ENCODE data around the gene ANKLE2.
A peak's percentile ranks its signal among the peaks of the same experiment; 100 is the strongest.
"Not testable (repeated sequence)": the region's sequence is repeated elsewhere in the genome, so short reads cannot be mapped to it uniquely, and the experiment has no call there.

ANKLE2 gene

DNA sequence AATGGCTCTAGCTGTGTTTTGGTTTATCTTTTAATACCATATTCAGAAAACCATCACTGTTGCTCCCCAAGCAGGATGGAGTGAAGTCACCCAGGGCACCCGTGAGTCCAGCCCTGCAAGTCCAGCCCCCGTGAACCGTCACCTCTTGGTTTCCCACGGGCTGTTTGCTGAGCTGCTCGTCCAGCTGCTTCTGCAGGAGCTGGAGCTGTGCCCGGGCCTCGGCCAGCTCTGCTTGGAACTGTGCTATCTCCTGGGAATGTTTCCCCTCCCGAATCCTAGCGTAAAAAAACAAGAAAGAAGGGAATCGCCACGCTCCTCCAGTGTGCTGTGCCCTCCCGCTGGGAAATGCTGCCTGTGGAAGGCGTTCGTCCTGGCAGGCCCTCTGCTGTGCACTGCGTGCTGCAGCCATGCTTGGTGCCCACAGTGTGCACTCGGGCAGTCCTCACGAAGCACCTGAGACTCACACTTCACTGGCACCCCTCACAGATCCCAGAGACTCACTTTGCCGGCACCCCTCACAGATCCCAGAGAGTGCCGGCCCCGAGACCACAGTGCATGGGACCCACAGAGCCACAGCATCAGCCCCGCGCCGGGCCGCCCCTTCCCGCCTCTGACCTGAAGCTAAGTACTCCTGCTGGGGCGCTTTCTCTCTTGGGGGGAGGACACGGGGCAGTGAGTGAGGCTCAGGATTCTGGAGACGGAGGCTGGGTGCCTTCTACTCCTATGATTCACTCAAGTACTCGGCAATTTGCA, 15.4 kb upstream of the ANKLE2 start:
- no peak for DNase-seq (ENCODE audit: low read depth)

DNA sequence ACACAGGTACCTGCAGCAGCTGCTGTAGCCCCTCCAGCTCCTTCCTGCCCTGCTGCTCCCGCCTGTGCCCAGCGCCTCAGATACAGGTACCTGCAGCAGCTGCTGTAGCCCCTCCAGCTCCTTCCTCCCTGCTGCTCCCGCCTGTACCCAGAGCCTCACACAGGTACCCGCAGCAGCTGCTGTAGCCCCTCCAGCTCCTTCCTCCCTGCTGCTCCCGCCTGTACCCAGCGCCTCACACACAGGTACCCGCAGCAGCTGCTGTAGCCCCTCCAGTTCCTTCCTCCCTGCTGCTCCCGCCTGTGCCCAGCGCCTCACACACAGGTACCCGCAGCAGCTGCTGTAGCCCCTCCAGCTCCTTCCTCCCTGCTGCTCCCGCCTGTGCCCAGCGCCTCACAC, 14.6 kb upstream of the ANKLE2 start:
- DNase-seq (ENCODE audit: low read depth) = not testable (repeated sequence)

DNA sequence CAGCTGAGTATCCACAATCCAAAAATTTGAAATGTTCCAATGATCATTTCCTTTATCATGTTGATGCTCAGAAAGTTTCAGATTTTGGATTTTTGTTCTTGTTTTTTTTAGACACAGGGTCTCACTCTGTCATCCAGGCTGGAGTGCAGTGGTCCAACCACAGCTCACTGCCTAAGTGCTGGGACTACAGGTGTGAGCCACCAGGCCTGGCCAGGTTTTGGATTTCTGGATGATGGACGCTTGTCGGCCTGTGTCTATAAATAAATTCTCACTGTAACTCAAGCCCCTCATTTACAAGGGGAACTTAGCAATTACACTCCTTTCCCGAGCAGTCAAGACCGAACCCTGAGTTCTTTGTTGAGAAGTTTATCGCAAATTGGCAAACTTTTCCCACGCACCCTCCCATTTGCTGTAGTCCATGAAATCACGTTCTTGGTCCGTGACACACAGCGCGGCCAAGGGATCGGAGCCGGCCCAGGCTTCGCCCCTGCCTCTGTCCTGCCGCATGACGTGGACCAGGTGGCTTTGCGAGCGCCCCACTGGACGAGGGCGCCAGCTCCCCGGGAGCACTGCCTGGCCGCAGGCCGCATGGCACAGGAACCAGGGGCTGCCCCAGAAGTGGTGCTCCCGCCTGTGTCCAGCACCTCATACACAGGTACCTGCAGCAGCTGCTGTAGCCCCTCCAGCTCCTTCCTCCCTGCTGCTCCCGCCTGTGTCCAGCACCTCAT, 14.0 kb upstream of the ANKLE2 start:
- no peak for DNase-seq (ENCODE audit: low read depth)

DNA sequence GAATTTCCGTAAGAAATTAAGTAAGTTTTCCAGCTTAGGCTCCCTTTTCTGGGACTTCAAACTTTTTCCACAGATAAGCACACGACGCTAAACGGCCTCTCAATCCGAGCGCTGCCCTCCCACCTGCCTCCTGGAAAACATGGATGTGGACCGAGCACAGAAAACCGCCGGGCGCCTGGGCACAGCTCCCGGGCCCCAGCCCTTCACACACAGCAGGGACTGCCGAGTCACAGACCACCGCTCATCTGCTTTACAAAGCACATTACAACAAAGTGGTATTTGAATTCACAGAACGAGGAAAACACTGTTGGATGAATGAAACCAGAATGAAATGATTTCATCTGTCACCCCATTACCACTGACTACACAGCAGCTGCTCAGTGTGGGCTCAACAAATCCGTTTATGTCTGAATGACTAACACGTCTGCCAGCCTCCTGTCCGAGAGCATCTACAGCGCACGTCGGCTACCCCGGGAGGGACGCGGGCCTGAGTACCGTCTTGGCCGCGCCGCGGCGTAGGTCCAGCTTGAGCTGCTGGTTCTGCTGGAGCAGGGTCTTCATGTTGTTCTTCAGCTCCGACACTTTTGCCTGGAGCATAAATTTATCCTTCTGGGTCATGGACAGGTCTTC, 13.1 kb upstream of the ANKLE2 start:
- DNase-seq (ENCODE audit: low read depth) = no peak

DNA sequence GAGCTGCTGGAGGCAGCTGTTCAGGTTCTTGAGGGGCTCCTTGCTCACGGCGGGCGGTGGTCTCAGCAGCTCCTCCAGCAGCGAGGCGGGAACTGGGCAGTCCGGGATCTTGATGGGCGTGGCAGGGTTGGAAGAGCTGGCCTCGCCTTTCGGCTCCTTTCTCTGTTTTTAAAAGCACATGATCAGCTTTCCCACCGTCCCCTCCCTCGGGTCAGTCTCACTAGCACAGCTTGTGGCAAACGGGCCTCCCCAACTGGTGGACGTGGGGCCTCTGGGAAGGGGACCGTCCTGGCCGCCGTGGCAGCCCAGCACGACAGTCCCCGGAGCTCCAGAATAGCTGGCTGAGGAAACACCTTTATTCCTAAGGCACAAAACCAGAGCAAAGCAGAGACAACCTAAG, 12.5 kb upstream of the ANKLE2 start:
- DNase-seq (ENCODE audit: low read depth) = no peak

DNA sequence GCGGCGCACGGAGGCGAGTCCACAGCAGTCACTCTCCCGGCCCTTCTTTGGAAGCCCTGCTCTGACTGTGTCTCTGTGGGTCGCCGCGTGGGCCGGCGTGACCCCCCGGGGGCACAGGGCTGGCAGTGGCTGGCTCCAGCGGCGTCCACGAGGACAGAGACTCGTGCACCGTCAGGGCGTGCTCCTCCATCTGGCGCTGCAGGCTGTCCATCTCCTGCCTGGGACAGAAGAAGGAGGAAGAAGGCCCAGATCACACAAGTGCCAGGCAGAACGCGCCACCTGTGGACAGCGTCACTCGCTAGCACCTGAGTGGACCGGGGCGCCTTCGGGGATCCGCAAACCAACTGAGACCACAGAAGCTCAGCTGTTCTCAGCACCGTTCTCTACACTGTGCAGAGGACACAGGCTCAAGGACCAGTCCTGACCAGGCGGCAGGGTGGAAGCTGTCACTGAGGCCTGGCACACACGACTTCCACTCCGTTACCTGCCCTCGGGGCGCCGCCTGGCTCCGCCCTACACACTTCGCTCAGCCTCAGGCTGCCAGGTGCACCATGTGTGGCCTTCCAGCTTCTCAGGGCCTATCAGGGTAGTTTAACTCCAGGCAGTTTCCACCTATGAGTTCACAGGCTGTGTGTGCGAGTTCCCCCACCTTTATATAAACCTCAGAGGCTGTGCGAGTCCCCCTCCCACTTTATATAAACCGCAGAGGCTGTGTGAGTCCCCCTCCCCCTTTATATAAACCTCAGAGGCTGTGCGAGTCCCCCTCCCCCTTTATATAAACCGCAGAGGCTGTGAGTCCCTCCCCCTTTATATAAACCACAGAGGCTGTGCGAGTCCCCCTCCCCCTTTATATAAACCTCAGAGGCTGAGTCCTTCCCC, 11.7 kb upstream of the ANKLE2 start:
- no peak for DNase-seq (ENCODE audit: low read depth)

DNA sequence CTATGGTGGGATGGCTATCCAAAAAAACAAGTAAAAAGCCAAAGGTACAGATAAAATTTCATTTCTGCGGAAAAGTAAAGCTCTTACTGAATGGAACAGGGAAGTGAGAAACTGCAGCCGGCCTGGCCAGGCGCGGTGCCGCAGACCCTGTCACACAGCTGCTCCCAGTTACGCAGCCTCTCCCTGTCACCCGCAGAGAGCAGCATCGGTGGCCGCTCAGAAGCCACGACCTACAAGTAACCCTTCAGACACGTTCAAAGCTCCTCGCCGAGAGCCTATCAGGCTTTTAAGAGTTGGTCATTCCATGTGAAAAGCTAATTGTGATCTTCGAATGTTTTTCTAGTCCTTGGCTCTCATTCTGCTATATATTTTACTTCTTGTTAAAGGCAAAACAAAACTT, 11.0 kb upstream of the ANKLE2 start:
- DNase-seq (ENCODE audit: low read depth) = no peak

DNA sequence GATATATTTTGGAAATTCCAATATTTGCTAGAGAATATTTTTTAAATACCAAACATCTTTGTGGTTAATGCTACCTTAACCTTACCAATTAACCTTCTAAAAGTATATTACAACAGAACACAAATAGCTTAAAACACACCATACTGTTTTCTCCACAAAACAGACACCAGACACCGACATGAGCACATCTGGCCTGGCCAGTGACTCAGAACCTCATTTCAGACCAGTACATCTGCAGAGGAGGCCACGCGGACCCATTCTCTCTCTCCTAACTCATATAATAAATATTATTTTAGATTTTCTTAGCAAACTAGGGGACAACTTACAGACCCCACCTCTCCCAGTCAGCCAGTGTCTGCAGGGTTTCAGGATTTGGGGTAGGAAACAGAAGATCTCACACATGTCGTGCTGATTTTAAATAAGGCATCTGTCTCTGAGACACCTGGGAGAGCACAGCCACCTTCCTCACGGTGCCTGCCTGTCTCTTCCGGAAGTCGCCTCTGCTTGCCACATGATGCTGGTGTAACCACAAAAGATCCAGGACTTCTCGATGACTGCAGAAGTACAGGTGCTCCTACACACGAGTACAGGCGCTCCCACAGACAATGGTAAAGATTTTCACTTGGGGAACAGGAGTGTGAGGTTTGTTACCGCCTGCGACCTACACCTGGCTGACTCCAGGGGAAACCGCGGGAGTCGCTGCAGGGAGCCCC, 9.7 kb upstream of the ANKLE2 start:
- peak; percentile 40 for DNase-seq (ENCODE audit: low read depth)

DNA sequence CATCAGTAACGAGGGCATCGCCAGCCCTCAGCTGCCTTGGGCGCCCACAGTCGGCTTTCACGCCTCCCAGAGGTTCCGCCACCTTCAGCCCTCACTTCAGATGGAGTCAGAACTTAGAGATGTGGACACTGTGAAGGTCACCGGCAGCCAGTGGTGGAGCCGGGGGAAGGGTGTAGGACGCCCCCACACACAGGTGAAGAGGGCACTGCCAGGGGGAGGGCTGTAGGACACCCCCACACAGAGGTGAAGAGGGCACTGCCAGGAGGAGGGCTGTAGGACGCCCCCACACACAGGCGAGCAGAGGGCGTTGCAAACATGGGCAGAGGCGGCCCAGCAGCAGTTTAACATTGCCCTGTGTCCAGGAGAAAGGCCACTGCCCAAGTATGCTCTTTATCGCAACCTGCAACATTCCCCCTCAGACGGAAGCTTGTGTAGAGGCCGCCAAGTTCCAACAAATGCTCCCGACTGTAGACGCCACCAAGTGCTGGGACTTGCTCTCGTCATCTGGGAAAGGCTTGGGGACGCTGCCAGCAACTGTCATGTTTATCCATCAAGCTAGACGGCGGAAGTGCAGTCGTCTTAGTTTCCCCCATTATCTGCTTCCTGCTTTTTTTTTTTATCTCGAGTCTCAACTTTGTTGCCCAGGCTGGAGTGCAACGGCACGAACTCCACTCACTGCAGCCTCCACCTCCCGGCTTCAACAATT, 4.9 kb upstream of the ANKLE2 start:
- no peak for DNase-seq (ENCODE audit: low read depth)

DNA sequence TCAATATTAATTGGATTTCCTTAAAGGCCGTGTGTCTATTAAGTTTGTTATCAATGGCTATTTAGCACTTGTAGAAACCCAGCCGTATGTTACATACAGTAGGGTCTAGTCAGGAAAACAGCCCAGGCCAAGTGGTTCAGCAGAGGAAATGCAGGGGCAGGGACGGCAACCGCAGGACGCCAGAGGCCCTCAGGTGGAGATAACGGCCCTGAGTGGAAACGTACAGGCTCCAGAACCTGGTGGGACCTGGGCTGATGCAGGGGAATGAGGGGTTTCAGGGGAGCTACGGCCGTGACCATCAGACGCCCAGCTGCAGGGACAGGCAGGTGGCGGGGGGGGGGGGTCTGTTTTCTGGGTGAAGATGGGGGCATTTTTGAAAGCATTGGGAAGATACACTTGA, 3.7 kb upstream of the ANKLE2 start:
- no peak for DNase-seq (ENCODE audit: low read depth)

DNA sequence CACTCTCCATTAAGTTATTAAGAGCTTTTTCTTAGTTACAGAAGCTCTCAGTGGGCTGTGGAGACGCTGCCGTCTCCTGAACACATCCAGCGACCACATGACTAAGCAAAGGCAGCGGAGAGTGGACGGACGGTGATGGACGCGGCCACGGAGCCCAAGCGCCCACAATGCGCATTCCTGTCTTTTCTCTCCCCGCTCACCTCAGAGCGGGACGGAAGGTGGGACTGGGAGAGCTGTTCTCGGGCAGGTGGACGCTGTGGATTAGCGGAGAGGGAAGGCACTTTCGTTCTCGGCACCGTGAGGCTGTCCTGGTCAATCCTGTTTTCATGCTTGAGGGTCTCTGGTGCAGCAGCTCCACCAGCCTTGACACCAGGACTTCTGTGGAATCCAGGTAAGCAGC, 2.6 kb upstream of the ANKLE2 start:
- DNase-seq (ENCODE audit: low read depth) = no peak

DNA sequence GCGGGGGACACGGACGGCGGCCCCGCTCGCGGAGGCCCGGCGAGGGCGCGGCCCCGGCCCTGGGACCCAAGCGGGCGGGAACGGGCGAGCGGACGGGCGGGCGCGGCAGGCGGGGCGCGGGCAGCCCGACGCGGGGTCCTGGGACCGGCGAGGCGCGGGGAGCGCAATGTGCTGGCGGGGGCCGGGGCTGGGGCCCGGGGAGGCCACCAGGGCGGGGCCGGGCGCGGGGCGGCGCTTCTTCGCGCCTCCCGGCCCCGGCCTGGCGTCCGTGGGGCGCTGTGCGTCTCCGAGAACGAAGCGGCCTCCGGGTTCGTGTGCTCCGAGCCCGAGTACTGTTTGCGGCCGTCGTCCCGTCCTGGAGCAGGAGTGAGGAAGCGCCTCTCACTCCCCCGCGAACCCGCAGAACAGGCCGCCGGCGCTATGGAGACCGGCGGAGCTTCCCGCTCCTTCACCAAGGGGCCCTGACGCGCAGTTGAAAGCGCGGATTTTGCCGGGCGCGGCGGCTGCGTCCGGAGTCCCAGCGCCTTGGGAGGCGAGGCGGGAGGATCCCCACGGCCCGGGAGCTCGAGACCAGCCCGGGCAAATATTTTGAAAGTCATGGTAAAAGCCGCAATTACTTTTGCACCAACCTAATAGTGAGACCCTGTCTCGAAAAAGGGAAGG, 420 bp upstream of the ANKLE2 start:
- DNase-seq (ENCODE audit: low read depth) = peak; percentile 76

DNA sequence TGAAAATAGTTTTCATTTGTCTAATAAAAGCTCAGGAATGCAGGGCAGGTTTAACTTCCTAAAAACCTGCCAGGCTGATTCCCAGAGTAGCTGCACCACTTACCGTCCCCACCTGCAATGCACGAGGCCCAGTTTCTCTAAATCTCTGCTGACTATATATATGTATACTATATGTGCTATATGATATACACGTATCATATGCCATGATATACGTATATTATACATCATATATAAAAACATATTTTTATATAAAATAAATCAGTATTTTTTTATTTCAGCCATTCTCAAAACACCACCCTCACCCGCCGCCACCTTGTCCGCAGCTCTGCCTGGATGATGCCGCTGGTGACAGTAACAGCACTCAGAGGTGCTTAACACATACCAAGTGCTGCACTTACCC, 2.3 kb downstream of the ANKLE2 start:
- no peak for DNase-seq (ENCODE audit: low read depth)

DNA sequence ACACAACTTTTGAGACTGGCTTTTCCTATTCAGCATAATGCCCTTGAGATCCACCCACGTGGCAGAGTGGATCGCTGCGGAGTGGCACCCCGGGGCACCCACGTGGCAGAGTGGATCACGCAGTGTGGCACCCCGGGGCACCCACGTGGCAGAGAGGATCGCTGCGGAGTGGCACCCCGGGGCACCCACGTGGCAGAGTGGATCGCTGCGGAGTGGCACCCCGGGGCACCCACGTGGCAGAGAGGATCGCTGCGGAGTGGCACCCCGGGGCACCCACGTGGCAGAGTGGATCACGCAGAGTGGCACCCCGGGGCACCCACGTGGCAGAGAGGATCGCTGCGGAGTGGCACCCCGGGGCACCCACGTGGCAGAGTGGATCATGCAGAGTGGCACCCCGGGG, 2.8 kb downstream of the ANKLE2 start:
- not testable (repeated sequence) for DNase-seq (ENCODE audit: low read depth)

DNA sequence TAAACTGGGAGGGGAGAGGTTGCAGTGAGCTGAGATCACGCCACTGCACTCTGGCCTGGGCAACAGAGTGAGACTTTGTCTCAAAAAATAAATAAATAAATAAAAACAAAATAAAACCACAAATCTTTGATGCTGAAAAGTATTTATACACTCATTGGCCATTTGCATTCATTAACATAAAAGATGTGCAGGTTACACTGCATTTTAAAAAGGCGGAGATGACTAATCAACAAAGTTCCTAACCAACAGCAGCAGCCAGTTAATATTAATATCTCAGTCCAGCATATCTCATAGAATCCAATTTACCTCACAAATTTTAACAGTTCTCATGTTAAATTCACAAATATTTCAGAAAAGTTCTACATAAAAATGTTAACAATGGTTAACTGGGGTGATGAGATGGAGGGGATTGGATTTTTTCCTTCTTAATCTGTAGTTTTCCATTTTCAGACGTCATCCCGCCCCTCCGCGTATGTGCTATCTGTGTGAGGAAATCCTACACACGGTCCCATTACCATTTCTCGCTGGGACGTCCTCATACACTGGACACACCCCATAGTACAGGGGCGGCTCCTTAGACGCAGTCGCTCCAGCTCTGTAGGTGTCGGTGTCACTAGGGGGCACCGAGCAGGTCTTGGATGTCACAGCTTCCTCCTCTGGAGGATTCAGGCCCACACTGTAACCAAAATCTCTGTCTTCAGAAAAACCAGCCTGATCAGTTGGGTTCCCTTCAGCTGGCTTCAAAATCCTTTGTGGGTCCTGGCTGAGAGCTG, 7.3 kb downstream of the ANKLE2 start:
- no peak for DNase-seq (ENCODE audit: low read depth)

DNA sequence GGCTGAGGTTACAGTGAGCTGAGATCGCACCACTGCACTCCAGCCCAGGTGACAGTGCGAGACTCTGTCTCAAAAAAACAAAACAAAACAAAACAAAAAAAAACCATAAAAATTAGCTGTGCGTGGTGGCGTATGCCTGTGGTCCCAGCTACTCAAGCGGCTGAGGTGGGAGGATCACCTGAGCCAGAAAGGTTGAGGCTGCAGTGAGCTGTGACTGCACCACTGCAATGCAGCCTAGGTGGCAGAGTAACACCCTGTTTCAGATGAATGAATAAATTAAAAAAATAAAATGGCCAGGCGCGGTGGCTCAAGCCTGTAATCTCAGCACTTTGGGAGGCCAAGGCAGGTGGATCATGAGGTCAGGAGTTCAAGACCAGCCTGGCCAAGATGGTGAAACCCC, 8.0 kb downstream of the ANKLE2 start:
- DNase-seq (ENCODE audit: low read depth) = not testable (repeated sequence)

DNA sequence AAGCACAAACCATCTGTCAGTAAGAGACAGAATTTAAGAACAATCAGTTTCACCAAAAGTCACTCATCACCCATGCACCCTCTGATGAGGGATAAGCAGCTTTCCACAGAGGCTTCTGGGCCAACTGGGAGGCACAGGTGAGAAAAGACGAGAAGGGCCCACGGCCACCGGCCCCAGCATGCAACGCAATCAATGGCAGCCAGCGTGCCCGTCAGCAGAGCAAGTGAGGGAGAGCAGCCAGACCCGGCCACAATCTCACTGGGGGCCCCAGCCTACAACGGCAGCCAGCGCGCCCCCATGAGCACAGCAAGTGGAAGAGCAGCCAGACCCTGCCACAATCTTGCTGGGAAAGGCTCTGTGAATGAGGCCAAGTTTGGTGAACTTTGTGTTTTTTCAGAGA, 13.3 kb downstream of the ANKLE2 start:
- DNase-seq (ENCODE audit: low read depth) = no peak

DNA sequence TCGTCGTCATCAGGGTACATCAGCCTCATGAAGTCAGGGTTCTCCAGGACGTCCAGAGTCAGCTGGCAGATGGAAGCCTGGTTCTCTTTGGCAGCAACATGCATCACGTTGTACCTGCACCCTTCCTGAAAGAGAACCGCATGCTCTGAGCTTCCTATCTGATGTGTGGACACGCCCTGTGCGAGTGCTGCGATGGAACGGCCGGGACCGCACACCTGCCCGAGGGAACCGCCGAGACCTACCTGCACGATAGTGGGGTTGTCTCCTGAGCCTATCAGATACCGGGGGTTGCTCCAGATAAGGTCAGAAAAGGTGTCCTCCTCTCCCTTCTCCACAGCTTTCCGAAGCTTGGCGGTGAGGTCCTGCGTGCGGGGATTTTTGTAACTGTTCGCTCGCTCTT, 13.7 kb downstream of the ANKLE2 start:
- no peak for DNase-seq (ENCODE audit: low read depth)

DNA sequence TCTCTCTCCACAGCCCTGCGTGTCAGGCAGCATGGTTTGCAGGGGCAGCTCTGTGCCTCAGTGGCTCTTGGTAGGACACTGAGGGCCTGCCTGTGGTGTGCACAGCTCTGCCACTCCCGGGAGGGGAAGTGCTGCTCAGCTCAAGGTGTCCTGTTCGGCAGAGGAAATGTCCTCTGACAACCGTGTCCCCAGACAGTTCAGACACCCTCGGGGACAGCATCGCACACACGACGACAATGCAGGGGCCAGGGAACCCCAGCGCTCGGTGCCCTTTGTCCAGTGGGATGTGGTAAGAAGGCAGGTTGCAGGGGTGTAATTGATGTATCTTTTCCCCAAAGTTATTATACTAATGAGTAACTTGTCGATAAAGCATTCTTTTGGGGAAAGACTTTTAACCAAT, 14.2 kb downstream of the ANKLE2 start:
- no peak for DNase-seq (ENCODE audit: low read depth)

DNA sequence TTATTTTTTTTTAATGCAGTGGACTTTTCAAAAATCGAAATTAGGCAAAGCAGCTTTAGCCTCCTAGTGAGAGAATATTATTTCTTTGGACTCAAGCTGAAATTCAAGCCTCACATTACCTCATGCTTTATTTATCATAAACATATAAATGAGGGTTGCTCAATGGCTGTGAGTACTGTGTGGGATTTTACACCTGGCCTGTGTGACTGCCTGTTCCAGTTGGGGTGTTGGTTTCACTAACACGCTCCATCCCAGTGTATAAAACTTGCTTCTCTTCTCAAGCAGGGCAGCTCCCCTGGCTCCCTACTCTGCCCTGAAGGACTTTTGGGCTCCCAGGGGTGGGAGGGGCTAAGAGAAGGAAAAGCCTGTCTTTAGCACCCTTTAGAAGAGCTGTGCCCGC, 15.0 kb downstream of the ANKLE2 start:
- no peak for DNase-seq (ENCODE audit: low read depth)
